GM18519 (cell line): ENCODE measurements around the gene CRY1.
"Not testable (repeated sequence)": the region's sequence is repeated elsewhere in the genome, so short reads cannot be mapped to it uniquely, and the experiment has no call there.

Experiments
- ATAC-seq: cut with Tn5 transposase; IDR thresholded peaks from one replicate; pipeline ENCODE4 v1.9.1; 2021; ENCODE audit warnings: mild to moderate bottlenecking, moderate library complexity; ENCODE audit not compliant: unreplicated experiment, low FRiP score

CRY1 gene

GRCh38 chr12:107073266-107073665, 20.1 kb downstream of the CRY1 start:
- ATAC-seq, result not testable (repeated sequence)

- ATAC-seq, result no peak
Observed at GRCh38 chr12:107066691-107067090, 26.7 kb downstream of the CRY1 start.

- no peak for ATAC-seq
Observed at GRCh38 chr12:107064687-107065086, 28.7 kb downstream of the CRY1 start.

- no peak for ATAC-seq
Observed at GRCh38 chr12:107064243-107064642, 29.1 kb downstream of the CRY1 start.

GRCh38 chr12:107058190-107058589, 35.2 kb downstream of the CRY1 start:
- no peak for ATAC-seq

DNA sequence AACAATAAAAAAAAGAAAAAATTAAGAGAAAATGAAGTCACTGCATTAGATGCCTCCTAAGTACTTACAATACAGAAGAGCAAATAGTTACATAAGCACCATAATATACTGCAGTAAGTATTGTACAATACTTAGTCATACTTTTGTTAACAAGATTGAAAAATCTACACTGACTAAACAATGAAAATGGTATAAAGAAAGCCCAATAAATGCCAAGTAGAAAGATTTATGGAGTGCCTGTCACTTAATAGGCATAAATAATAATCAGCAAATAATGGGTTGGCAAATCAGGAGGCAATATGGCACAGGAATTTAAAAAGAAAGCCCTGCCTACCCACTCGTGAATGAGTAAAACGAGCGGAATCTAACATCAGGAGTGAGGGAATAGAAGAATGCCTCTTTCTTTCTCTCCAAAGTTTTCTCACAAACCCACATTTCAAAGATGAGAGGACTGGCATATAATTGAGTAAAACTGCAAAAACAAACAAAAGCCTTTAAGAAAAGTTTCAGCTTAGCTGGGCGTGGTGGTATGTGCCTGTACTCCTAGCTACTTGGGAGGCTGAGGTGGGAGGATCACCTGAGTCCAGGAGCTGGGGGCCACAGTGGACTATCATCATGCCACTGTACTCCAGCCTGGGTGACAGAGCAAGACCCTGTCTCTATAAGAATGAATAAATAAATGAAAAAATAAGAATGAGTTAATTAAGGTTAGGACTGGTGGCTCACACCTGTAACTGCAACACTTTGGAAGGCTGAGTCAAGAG, 36.1 kb downstream of the CRY1 start:
- no peak for ATAC-seq

GRCh38 chr12:107053709-107054108, 39.6 kb downstream of the CRY1 start:
- no peak for ATAC-seq

DNA sequence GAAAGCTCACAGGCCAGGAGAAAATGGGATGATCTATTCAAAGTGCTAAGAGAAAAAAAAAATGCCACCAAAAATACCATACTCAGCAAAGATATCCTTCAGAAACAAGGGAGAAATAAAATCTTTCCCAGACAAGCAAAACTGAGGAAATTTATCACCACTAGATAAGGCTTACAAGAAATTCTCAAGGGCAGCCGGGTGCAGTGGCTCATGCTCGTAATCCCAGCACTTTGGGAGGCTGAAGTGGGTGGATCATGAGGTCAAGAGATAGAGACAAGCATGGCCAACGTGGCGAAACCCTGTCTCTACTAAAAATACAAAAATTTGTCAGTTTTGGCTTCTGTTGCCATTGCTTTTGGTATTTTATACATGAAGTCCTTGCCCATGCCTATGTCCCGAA, 48.2 kb downstream of the CRY1 start:
- ATAC-seq, result no peak

GRCh38 chr12:107042801-107043200, 50.5 kb downstream of the CRY1 start:
- no peak for ATAC-seq

- ATAC-seq, result no peak
Observed at GRCh38 chr12:107035733-107036132, 57.6 kb downstream of the CRY1 start.

- ATAC-seq, result no peak
Observed at GRCh38 chr12:107033758-107034739, 59.3 kb downstream of the CRY1 start.

DNA sequence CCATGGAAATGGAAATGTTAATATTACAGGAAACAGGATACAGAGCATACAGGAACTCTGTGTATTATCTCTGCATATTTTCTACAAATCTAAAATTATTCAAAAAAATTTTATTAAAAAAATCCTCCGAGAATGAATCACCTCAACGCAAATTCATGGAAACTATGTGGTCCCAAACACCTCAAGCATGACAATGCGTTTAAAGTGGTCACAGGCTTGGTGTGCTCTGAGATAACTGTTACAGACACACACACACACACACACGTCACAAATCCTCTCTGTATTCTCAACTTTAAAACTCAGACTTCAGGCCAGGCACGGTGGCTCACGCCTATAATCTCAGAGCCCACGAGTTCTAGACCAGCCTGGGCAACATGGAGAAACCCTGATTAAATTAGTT, 61.1 kb downstream of the CRY1 start:
- ATAC-seq, result no peak

- ATAC-seq, result no peak
Observed at GRCh38 chr12:107031061-107031460, 62.3 kb downstream of the CRY1 start.

DNA sequence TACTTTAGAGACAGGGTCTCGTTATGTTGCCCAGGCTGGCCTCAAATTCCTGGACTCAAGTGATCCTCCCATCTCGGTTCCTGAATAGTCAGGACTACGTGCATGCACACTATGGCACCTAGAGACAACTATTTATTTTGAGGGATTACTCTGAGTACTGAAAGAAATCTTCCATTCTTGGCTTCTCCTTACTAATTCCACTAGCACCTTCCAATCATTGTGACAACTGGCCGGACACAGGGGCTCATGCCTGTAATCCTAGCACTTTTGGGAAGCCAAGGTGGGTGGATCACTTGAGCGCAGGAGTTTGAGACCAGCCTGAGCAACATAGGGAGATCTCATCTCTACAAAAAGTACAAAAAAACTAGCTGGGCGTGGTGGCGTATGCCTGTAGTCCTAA, 64.3 kb downstream of the CRY1 start:
- no peak for ATAC-seq

- ATAC-seq, result no peak
Observed at GRCh38 chr12:107027636-107028053, 65.7 kb downstream of the CRY1 start.

- ATAC-seq, result no peak
Observed at GRCh38 chr12:107026806-107027635, 66.3 kb downstream of the CRY1 start.

- not testable (repeated sequence) for ATAC-seq
Observed at GRCh38 chr12:107026356-107026755, 67.0 kb downstream of the CRY1 start.

DNA sequence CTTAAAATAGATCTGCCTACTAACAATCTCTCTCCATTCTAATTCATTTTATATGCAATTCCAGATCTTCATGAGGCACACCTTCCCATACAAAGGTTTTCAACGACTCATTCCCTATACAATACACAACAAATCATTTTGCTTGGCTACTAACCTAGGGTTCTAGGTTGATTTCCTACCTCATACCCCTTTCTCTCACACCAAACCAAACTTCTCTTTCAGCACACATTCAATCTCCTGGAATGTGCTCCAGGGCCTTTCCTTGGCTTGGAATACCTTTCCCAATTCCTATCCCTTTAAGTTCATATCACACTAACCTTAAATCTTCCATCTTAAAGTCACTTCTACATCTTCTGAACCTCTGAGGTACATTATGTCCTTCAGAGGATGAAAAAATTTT, 67.7 kb downstream of the CRY1 start:
- ATAC-seq, result no peak

GRCh38 chr12:107019546-107019945, 73.8 kb downstream of the CRY1 start:
- no peak for ATAC-seq

DNA sequence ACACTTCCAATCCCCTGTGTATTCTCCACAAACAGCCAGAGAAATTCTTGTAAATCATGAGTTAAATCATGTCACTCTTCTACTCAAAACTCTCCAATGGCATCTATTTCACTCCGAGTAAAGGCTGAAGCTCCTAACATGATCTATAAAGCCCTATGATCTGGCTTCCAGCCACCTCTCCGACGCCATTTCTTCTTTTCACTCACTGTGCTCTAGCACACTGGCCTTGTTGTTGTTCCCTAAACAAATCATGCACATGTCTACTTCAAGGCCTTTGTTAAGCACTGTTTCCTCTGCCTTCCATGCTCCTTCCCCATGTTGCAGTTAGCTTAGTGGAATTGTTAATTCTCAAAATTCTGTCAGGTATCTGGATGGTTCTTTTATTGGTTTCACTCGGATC, 76.3 kb downstream of the CRY1 start:
- no peak for ATAC-seq

DNA sequence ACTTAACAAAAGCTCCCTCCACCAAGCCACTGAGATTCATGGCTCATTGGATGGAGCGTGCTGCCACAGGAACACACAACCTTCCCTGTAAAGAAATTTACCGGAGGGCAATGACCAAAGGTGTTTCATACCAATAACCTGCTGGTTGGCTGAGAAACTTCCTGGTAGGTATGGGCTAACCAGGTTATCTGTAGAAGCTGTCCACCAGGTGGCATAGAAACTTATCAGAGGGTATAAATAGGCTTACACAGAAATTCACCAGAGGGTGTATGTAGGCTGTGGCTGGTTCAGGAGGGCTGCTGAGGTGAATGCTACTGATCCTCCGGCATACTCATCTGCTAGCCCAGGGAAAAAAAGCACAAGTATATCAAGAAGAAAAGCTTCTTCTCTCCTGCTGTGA, 79.3 kb downstream of the CRY1 start:
- ATAC-seq, result no peak
